GM18951 (cell line): ENCODE results near the gene VIPR2.

ENCODE experiments used
- POLR2A ChIP-seq: IDR thresholded peaks from 4 replicates; pipeline ENCODE4 v1.6.1; 2011; ENCODE audit warnings: mild to moderate bottlenecking; ENCODE audit not compliant: insufficient read length, insufficient read depth; ENCODE audit errors: extremely low read depth
- in situ Hi-C: fragments of 300-500 bp; cut with MboI; formaldehyde crosslinking; loops from one replicate; pipeline ENCODE4 v1.12.0; 2022; ENCODE audit warnings: low sequenced_read_pairs, mixed read lengths, inconsistent platforms; ENCODE audit not compliant: unreplicated experiment

Gene VIPR2

GRCh38 chr7:159160450-159160849 lies 15.8 kb upstream of the VIPR2 start:
- no peak for TF ChIP-seq POLR2A

DNA sequence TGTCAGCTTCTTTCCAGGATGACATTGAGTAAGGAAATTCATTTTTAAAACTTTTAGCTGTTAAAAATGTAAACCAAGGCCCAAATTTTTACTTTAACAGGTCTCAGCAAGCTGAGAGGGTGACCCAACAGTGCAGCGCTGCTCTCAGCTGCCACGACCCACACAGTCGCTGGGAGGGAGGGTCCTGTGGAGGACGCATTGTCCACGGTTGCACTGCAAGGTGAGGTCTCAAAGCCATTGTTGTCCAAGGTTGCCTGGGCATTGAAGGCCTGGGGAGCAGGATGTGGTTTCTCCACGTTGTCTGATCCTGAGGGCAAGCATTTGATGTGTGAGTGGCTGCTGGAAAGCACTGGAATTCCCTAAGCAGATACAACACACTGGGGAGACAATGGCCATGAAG lies 15.1 kb upstream of the VIPR2 start:
- in situ Hi-C loops, result no loop called here
- no peak for TF ChIP-seq POLR2A

More at GRCh38 chr7:159160450-159160849, 15.8 kb upstream of the VIPR2 start:
- in situ Hi-C loops, result no loop called here

DNA sequence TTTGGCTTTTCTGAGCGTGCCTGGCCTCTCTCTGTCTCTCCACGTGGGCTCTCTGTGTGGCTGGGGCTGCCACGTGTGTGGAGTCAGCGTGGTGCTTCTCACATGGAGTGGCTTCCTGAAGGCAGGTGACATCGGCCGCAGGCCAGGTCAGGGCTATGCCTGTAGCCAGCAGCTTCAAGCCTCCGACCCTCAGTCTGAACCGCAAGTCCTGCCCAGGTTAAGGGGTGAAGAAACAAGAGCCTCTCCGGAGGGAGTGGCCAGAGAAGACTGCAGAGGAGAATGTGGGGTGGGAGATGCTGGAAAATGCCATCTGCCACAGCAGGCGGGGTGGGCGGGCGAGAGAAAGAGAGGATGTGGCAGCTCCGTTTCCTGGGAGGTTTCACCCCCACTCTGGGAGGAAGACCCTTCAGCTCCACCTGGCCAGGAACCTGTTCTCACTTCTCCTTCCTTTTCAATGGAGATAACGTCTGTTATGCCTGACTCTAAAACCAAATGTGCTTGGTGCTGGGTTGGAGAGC lies 14.3 kb upstream of the VIPR2 start:
- in situ Hi-C loops, result no loop called here
- TF ChIP-seq POLR2A, result no peak

GRCh38 chr7:159158125-159158887 lies 13.6 kb upstream of the VIPR2 start:
- TF ChIP-seq POLR2A, result no peak
- in situ Hi-C loops, result no loop called here

GRCh38 chr7:159157714-159158113 lies 13.0 kb upstream of the VIPR2 start:
- no peak for TF ChIP-seq POLR2A

DNA sequence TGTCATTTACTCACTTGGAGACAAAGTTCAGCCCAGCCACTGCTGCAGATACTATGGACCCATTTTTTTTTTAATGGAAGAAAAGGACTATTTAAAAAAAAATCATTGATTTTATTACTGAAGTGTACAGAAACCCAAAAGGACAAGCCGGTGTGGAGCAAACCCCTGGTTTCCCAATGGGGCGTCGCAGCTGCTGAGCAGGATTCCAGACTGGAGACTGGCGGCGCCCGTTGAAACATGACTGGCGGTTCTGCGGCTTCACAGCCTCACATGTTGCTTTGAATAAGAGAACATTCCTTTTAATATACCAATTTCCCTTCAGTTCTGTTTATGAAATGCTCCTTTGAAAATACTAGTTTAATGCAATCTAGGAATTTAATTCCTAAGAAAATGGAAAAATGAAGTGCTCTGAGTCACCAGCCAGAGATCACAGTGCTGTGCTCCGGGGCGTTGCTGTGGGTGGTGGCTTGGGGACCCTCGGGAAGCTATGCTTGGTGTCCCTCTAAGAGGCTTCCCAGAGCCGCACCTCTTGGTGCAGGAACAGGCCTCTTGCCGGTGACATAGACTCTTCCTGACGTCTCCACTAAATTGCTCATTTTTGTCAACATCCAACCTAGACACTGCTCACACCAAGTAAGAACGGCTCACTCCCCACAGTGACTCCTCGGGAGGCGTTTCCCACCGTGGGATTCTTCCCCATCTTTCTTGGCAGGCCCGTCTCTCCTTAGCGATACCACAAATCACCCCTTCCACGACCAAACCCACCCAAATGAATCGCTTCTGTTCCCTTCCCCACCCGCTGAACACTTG lies 12.0 kb upstream of the VIPR2 start:
- in situ Hi-C loops, result no loop called here
- TF ChIP-seq POLR2A, result no peak

More at GRCh38 chr7:159157714-159158113, 13.0 kb upstream of the VIPR2 start:
- in situ Hi-C loops, result no loop called here

- TF ChIP-seq POLR2A, result no peak
- in situ Hi-C loops, result no loop called here
Measured at GRCh38 chr7:159155410-159155809, 10.7 kb upstream of the VIPR2 start.

DNA sequence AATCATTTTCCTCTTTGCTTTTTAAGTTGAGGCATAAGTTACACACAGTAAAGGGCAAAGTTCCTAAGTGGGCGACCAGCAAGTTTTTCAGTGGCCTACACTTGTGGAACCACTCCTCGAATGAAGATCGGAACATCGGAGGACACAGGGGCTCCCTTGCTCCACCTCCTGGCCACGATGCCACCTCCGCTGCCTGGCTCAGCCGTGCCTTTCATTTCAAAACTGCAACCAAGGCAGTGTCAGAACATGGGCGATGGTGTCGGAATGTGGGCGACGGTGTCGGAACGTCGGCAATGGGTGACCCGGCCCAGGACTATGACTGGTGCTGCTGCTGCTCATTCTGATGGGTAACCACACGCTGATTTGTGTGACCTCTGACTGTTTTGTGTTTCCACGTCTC lies 9.6 kb upstream of the VIPR2 start:
- in situ Hi-C loops, result no loop called here
- TF ChIP-seq POLR2A, result no peak

- in situ Hi-C loops, result no loop called here
- TF ChIP-seq POLR2A, result no peak
Measured at GRCh38 chr7:159153511-159153910, 8.8 kb upstream of the VIPR2 start.

GRCh38 chr7:159152816-159153215 lies 8.1 kb upstream of the VIPR2 start:
- in situ Hi-C loops, result no loop called here

DNA sequence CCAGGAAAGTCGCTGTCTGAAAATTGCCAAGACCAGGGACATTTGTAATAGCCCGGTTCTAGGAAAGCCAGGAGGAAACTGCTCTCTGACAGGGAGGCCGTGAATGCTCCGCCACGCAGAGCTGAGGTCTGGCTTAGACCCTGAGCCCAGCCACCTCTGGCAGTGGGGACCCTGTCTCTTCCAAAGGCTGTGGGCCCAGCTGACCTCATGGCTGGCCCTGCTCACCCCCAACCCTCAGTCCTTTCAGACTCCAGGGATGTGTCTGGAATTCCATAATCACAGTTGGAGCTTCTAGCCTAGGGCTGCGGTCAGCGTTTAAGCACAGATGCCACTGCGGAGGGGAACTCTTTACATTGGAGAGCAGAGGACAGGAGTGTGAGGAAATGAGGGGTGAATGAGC lies 6.6 kb upstream of the VIPR2 start:
- no peak for TF ChIP-seq POLR2A
- in situ Hi-C loops, result no loop called here

More at GRCh38 chr7:159152816-159153215, 8.1 kb upstream of the VIPR2 start:
- TF ChIP-seq POLR2A, result no peak

- in situ Hi-C loops, result no loop called here
- no peak for TF ChIP-seq POLR2A
Measured at GRCh38 chr7:159149488-159149887, 4.8 kb upstream of the VIPR2 start.
